HG02970 (cell line): ENCODE measurements around the gene SHISA6.

Source experiments
- ATAC-seq: cut with Tn5 transposase; IDR thresholded peaks from one replicate; pipeline ENCODE4 v1.9.1; 2021; ENCODE audit warnings: mild to moderate bottlenecking, moderate library complexity, moderate number of reproducible peaks; ENCODE audit not compliant: unreplicated experiment, low FRiP score

The SHISA6 gene

GRCh38 chr17:11240841-11241610 lies at the start of gene SHISA6:
SHISA6 (plus strand) TSS chr17:11241213.
- no peak for ATAC-seq

GRCh38 chr17:11195801-11196200 lies 45.2 kb upstream of the SHISA6 start:
- no peak for ATAC-seq

- ATAC-seq: no peak
Measured at GRCh38 chr17:11204991-11205390, 36.0 kb upstream of the SHISA6 start.

- ATAC-seq: no peak
Measured at GRCh38 chr17:11205659-11206058, 35.4 kb upstream of the SHISA6 start.

- no peak for ATAC-seq
Measured at GRCh38 chr17:11209906-11210305, 31.1 kb upstream of the SHISA6 start.

GRCh38 chr17:11212792-11213191 lies 28.2 kb upstream of the SHISA6 start:
- ATAC-seq: no peak

GRCh38 chr17:11216976-11217375 lies 24.0 kb upstream of the SHISA6 start:
- ATAC-seq: no peak

- no peak for ATAC-seq
Measured at GRCh38 chr17:11221196-11221595, 19.8 kb upstream of the SHISA6 start.

- ATAC-seq: no peak
Measured at GRCh38 chr17:11221721-11222120, 19.3 kb upstream of the SHISA6 start.

GRCh38 chr17:11238705-11239104 lies 2.3 kb upstream of the SHISA6 start:
- no peak for ATAC-seq

GRCh38 chr17:11239379-11239970 lies 1.5 kb upstream of the SHISA6 start:
- ATAC-seq: no peak

GRCh38 chr17:11240041-11240840 lies 772 bp upstream of the SHISA6 start:
- ATAC-seq: no peak

GRCh38 chr17:11241611-11242226 lies 706 bp downstream of the SHISA6 start:
- no peak for ATAC-seq

GRCh38 chr17:11242411-11242810 lies 1.4 kb downstream of the SHISA6 start:
- no peak for ATAC-seq

- no peak for ATAC-seq
Measured at GRCh38 chr17:11244776-11245175, 3.8 kb downstream of the SHISA6 start.

- no peak for ATAC-seq
Measured at GRCh38 chr17:11245187-11245586, 4.2 kb downstream of the SHISA6 start.

- no peak for ATAC-seq
Measured at GRCh38 chr17:11245791-11246190, 4.8 kb downstream of the SHISA6 start.

- ATAC-seq: no peak
Measured at GRCh38 chr17:11250161-11250560, 9.1 kb downstream of the SHISA6 start.

- ATAC-seq: no peak
Measured at GRCh38 chr17:11251561-11252107, 10.6 kb downstream of the SHISA6 start.

GRCh38 chr17:11252146-11252545 lies 11.1 kb downstream of the SHISA6 start:
- no peak for ATAC-seq

- ATAC-seq: no peak
Measured at GRCh38 chr17:11256877-11257276, 15.9 kb downstream of the SHISA6 start.
